Measurements from ENCODE around the gene LAMP5. TPM values are rescaled to one million over a fixed set of nuclear protein-coding genes. Genes with fewer than 3 reads are reported as not detected.

The LAMP5 gene, protein sequence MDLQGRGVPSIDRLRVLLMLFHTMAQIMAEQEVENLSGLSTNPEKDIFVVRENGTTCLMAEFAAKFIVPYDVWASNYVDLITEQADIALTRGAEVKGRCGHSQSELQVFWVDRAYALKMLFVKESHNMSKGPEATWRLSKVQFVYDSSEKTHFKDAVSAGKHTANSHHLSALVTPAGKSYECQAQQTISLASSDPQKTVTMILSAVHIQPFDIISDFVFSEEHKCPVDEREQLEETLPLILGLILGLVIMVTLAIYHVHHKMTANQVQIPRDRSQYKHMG
- polyA plus RNA-seq (ENCODE audit: insufficient read length in 4 of 4), result 1 to 10 TPM; 5.2 to 8.8 (median 6.7) TPM

GRCh38 chr20:9514461-9515213 is at the start of gene LAMP5:
Gene LAMP5 (plus strand): TSS chr20:9514590. CDS start chr20:9514853, 263 bp downstream.
- DNase-seq (ENCODE audit: low read depth in 4 of 4, low spot score in 3 of 4), result peak in 1 of 4 donors; percentile 61

DNA sequence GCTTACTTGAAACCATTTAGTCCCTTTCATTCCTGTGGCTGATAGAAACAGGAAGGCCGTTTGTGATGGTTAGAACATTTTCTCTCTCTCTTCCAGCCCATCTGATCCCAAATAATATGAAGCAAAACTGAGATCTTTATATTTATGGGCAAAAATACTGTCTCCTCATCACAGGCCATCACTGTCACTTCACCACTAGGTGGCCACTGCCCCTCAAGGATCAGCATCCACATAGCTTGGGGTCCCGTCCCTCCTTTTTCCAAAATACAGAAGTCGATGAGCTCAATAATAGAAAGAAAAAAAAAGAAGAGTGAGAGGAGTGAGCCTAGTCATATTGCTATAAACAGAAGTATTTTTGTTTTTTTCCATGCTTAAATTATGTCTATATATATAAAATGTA is 46.4 kb upstream of the LAMP5 start:
- no peak for DNase-seq (ENCODE audit: low read depth in 4 of 4, low spot score in 3 of 4)

- no peak for DNase-seq (ENCODE audit: low read depth in 4 of 4, low spot score in 3 of 4)
These were observed 39.5 kb upstream of the LAMP5 start for GRCh38 chr20:9474835-9475415.

GRCh38 chr20:9475456-9475855 is 38.9 kb upstream of the LAMP5 start:
- no peak for DNase-seq (ENCODE audit: low read depth in 4 of 4, low spot score in 3 of 4)

DNA sequence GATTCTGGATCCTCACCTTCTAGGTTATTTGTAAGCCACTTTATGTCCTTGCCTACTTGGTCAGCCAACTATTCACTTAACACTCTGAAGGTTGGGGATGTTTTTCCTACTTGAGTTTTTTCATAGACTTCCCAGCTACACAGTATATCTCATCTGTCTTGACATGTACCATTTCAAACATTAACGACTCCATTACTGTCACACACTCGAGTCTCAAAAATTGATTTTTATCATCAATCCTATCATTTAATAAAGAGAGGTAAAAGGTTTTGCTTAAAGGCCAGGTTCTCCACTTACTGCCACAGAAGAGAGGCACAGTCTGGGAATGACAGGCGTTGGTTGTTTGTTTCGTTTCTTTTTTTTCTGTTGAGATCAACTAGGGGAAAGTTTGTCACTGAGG is 38.2 kb upstream of the LAMP5 start:
- DNase-seq (ENCODE audit: low read depth in 4 of 4, low spot score in 3 of 4), result no peak

DNA sequence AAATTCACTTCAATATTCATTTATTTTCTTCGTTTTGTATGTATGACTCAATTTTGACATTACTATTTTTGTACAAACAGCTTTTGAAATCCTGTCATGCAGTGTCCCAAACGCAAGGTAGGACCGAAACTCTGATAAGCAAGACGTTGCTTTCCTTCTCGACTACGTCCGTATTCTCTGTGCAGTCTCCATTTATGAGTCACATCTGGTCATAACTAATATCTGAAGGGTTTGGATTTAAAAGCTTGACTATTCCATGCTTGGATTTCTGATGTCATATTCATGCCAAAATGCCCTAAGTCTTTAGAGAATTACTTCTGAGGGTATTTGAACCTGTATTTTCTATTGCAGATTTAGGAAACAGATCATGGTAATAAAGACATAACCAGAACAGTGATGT is 37.8 kb upstream of the LAMP5 start:
- no peak for DNase-seq (ENCODE audit: low read depth in 4 of 4, low spot score in 3 of 4)

GRCh38 chr20:9478771-9479170 is 35.6 kb upstream of the LAMP5 start:
- DNase-seq (ENCODE audit: low read depth in 4 of 4, low spot score in 3 of 4), result no peak

- no peak for DNase-seq (ENCODE audit: low read depth in 4 of 4, low spot score in 3 of 4)
These were observed 34.3 kb upstream of the LAMP5 start for GRCh38 chr20:9480066-9480465.

- no peak for DNase-seq (ENCODE audit: low read depth in 4 of 4, low spot score in 3 of 4)
These were observed 32.2 kb upstream of the LAMP5 start for GRCh38 chr20:9482180-9482579.

DNA sequence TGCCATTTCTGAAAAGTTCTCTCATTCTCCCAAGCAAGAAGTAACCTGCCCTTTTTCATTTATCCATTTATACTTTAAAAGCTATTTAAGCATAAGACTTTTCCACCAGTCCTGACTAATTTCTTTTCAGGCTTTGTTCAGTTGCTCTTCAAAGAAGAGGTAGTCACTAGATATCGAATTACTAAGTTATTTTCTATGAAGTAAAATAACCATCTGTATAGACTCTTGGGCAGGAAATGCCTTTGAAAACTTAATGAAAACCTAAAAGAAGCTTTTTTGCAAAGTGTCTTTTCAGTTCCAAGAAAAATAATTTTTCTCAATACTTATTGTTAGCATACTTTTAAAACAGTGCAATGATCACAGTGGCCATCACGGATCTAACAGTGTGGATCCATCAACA is 31.3 kb upstream of the LAMP5 start:
- DNase-seq (ENCODE audit: low read depth in 4 of 4, low spot score in 3 of 4), result no peak

DNA sequence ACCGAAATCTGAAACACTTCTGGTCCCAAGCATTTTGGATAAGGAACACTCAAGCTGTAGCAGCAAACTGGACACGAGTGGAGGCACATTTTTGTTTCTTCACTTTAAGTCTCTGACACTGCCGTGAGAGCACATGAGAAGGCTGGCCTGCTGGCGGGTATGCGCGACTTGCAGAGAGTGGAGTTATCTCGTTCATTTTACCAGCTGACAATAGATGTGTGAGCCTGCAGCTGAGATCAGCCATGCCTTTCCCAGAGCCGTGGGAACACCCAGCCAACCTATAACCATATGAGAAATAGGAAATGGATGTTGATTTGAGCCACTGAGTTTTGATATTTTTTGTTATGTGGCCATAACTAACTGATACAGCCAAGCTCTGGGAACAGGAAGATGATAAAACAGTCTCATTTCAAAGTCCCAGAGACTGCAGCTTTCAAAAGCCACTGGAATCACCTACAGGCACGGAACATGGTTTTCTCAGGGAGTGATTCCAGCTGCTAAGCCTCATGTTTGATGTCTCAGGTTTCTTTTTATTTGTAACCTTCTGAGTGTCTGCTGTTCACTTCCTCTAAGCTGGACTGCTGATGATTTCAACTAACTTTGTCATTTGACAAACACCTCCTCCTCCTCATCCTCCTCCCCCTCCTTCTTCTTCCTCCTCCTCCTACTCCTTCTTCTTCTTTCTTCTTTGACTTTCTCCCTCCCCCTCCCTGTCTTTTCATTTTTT is 28.6 kb upstream of the LAMP5 start:
- no peak for DNase-seq (ENCODE audit: low read depth in 4 of 4, low spot score in 3 of 4)

- no peak for DNase-seq (ENCODE audit: low read depth in 4 of 4, low spot score in 3 of 4)
These were observed 27.2 kb upstream of the LAMP5 start for GRCh38 chr20:9487231-9487630.

GRCh38 chr20:9488063-9488462 is 26.3 kb upstream of the LAMP5 start:
- DNase-seq (ENCODE audit: low read depth in 4 of 4, low spot score in 3 of 4), result no peak

DNA sequence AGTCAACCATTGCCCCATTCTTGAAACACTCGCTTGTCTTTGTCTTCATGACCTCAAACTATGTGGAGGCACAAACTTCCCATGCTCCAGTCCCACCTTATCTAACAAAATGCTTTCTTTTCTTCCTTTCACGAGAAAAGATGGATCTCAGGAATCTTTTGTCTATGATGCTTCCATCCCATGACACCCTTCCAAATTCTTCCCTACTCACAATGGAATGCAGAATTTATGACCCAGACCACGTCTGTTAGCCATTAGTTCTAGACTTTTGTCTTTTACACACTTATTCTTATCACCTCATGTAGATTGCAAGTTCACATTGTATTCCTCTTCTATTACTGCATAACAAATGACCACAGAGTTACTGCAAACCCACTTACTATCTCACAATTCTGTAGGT is 24.2 kb upstream of the LAMP5 start:
- DNase-seq (ENCODE audit: low read depth in 4 of 4, low spot score in 3 of 4), result no peak

DNA sequence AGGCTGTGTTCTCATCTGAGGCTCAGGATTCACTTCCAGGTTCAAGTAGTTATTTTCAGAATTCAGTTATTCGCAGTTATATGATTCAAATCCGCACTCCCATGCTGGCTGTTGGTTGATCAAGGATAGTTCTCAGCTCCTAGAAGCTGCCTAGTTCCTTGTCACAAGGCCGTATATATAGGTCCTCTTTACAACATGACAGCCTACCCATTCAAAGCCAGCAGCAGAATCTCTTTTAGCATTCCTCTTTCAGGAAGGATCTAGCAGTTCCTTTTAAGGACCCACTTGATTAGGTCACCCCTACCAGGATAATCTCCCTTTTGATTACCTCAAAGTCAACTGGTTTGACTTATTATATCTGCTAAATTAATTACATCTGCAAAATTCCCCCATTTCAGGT is 23.8 kb upstream of the LAMP5 start:
- no peak for DNase-seq (ENCODE audit: low read depth in 4 of 4, low spot score in 3 of 4)

DNA sequence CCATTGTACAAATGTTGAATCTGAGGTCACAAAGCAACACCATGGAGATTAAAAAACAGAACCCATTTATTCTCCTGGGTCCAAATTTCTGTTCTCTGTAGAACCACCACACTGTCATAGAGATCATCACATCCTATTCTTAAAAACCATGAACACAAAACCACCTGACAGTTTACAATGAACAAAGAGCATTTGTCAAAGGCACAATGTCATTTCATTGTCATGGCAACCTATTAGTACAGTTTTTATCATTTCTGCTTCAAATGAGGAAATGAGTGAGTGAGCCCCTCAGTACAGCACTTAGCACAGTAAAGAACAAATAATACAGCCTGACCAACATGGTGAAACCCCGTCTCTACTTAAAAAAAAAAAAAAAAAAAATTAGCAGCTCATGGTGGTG is 23.1 kb upstream of the LAMP5 start:
- DNase-seq (ENCODE audit: low read depth in 4 of 4, low spot score in 3 of 4), result no peak

GRCh38 chr20:9492067-9492466 is 22.3 kb upstream of the LAMP5 start:
- no peak for DNase-seq (ENCODE audit: low read depth in 4 of 4, low spot score in 3 of 4)

GRCh38 chr20:9493803-9494202 is 20.6 kb upstream of the LAMP5 start:
- no peak for DNase-seq (ENCODE audit: low read depth in 4 of 4, low spot score in 3 of 4)

DNA sequence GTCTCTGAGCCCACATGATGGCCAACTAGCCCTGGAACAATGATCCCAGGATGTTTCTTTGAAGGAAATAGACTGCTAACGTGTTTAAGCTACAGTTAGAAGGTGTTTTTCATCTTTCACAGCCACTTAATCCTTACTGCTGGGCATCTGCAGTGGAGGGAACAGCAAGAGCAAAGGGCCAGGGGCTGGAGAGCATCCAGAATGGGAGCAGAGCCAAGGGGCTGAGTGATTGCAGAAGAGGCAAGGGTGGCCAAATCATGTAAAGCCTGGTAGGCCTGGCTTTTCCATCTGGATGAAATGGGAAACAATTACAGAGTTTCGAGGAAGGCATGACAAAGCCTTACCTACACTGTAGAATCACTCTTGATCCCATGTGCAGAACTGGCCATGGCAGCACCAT is 18.7 kb upstream of the LAMP5 start:
- no peak for DNase-seq (ENCODE audit: low read depth in 4 of 4, low spot score in 3 of 4)

- no peak for DNase-seq (ENCODE audit: low read depth in 4 of 4, low spot score in 3 of 4)
These were observed 18.2 kb upstream of the LAMP5 start for GRCh38 chr20:9496155-9496554.

DNA sequence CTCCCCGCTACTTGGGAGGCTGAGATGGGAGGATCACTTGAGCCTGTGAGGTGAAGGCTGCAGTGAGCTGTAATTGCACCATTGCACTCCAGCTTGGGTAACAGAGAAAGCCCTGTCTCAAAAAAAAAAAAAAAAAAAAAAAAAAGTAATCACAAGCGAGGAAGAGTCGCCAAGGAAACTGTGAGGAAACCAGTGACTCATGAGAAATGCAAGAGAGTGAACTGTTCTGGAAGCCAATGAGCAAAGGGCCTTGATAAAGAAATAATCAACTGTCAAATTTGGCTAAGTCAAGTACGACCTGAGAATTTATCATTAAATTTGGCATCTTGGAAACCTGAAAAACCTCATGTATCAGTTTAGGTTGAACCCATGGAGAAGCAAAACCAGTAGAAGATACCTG is 16.1 kb upstream of the LAMP5 start:
- DNase-seq (ENCODE audit: low read depth in 4 of 4, low spot score in 3 of 4), result no peak
